Karpas-422 (cell line): ENCODE results near the gene GRK6. TPM values are rescaled to one million over a fixed set of nuclear protein-coding genes. Genes with fewer than 3 reads are reported as not detected.

ENCODE experiments used
- DNase-seq: peaks from one replicate; pipeline ENCODE4 v3.0.0-alpha.2; 2015
- H2AFZ ChIP-seq: fragments of 200-600 bp; sonication (generic); 2 replicates; pipeline ENCODE4 v1.6.1; 2014; ENCODE audit warnings: antibody characterized with exemption, low read length, mixed read lengths
- H3K27ac ChIP-seq: fragments of 200-600 bp; sonication (generic); 2 replicates; pipeline ENCODE4 v1.5.1; 2014; ENCODE audit warnings: mild to moderate bottlenecking, low read length, moderate library complexity
- H3K27me3 ChIP-seq: fragments of 200-600 bp; sonication (generic); 2 replicates; pipeline ENCODE4 v1.6.1; 2014; ENCODE audit warnings: low read length, mixed read lengths
- H3K36me3 ChIP-seq: fragments of 200-600 bp; sonication (generic); 2 replicates; pipeline ENCODE4 v1.6.1; 2014; ENCODE audit warnings: low read length, mixed read lengths; ENCODE audit not compliant: insufficient read depth
- H3K4me1 ChIP-seq: fragments of 200-600 bp; sonication (generic); 2 replicates; pipeline ENCODE4 v1.6.1; 2014; ENCODE audit warnings: mild to moderate bottlenecking, low read length, mixed read lengths
- H3K4me2 ChIP-seq: fragments of 200-600 bp; sonication (generic); 2 replicates; pipeline ENCODE4 v1.6.1; 2014; ENCODE audit warnings: low read length, low read depth, mild to moderate bottlenecking; ENCODE audit not compliant: poor library complexity, severe bottlenecking
- H3K4me3 ChIP-seq: fragments of 200-600 bp; sonication (generic); 2 replicates; pipeline ENCODE4 v1.5.1; 2014; ENCODE audit warnings: mild to moderate bottlenecking, antibody characterized with exemption, low read length, mixed read lengths
- H3K79me2 ChIP-seq: fragments of 200-600 bp; sonication (generic); 2 replicates; pipeline ENCODE4 v1.6.1; 2014; ENCODE audit warnings: mild to moderate bottlenecking, low read length, mixed read lengths
- H3K9ac ChIP-seq: fragments of 200-600 bp; sonication (generic); 2 replicates; pipeline ENCODE4 v1.6.0; 2014; ENCODE audit warnings: low read length
- H3K9me2 ChIP-seq: fragments of 200-600 bp; sonication (generic), shearing (Covaris generic); replicated peaks from 2 replicates; pipeline ENCODE4 v1.6.0; 2014; ENCODE audit warnings: mild to moderate bottlenecking, low read length, moderate library complexity; ENCODE audit not compliant: insufficient read depth
- H3K9me3 ChIP-seq: fragments of 300-700, 200-600 bp; sonication (generic); 2 replicates; pipeline ENCODE4 v1.6.1; 2014; ENCODE audit warnings: low read length, mixed read lengths
- H4K20me1 ChIP-seq: fragments of 200-600 bp; sonication (generic); 2 replicates; pipeline ENCODE4 v1.6.1; 2014; ENCODE audit warnings: mild to moderate bottlenecking, antibody characterized with exemption, low read length, low read depth; ENCODE audit not compliant: insufficient read depth
- total RNA-seq: library from RNA; depleted of rRNA; stranded (reverse); fragments of >200 nt; shearing (Covaris generic); gene quantifications from 2 replicates; pipeline ENCODE4 v1.2.3, GENCODE V29; 2014; ENCODE audit warnings: low replicate concordance

GRK6 gene
- total RNA-seq, 1 experiment from 2014 or later, result 45.5 TPM

DNA sequence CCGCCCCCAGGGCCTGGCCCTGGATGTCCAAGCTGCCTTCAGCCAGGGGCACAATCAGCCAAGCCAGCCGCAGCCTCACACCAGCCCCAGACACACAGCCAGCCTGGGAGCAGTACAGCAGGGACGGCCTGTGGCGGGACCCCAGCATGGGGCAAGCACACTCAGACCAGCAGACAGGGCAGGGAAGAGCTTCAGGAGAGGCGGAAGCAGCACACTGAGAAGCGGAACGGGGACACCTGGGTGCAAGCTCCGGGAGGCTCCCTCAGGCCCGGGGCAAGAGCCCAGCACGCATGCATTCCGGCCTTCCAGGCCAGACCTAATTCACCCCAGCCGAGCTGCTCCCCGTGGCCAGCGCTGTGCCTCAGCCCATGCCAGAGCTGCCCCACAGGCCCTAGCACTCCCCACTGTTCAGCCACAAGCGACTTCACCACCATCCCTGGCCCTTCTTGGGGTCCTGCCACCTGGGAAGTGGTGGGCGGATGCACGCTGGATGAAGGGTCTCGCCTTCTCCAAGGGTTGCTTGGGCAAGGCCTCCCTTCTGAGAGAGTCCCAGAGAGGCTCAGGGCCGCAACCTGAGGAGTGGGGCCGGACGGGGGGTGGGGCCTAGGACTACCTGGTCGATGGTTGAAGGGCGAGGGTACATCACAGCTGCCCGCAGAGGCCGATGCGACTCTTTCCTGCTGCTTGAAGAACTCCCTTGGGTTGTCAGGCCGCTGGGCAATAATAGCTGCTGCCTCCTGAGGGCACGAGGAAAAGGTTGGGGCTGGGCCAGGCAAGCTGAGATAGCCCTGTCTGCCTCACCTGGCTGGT is 33.5 kb downstream of the GRK6 start:
- 0 out of 2 replicates have a peak, but pooled peaks cover under 1% of the 10 kb centered on the region for H3K36me3 ChIP-seq
- no peak for DNase-seq
- H3K79me2 ChIP-seq, result no peaks in the 10 kb centered on the region
- H3K4me1 ChIP-seq, result peaks cover 35% of the 10 kb centered on the region
- H3K27me3 ChIP-seq, result no peaks in the 10 kb centered on the region
- H3K27ac ChIP-seq, result no peak overlapping the region
- H2AFZ ChIP-seq, result no peak overlapping the region
- H3K4me2 ChIP-seq, result no peak overlapping the region
- H3K9ac ChIP-seq, result no peak overlapping the region
- no peaks in the 10 kb centered on the region for H3K9me3 ChIP-seq
- no peaks in the 10 kb centered on the region for H3K9me2 ChIP-seq
- H4K20me1 ChIP-seq, result peaks cover 8% of the 10 kb centered on the region; the same call in 1 of the 2 replicates
- H3K4me3 ChIP-seq, result no peak overlapping the region

DNA sequence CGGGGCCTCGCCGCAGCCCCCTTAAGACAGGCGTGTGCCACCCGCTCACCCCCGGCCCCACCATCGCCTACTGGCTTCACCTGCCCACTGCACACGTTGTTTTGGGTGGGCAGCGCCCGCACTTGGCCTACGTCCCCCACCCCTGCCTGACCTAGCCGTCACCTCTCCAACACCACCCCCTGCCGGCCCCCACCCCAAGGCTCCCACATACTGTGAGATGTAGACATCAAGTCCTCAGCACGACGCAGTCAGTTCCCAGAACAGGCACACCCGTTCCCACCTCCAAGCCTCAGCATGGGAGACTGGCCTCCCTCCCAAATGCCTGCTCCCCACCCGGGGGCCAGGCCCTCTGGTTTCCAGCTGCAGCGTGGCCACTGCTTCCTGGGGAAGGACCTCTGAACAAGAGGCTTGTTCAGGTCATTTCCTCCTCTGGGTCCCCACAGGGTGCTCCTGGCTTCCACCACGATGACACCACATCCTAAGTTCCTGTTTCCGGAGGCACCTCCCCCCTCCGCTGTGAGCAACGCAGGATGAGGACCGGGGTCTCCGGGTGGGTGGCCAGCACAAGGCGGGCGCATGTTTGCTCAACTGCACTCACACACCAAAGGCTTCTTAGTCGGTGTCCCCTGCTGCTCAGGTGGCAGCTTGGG is 35.7 kb downstream of the GRK6 start:
- H3K9me2 ChIP-seq, result no peaks in the 10 kb centered on the region
- no peak overlapping the region for H3K9ac ChIP-seq
- peaks cover 17% of the 10 kb centered on the region for H3K4me1 ChIP-seq
- no peak overlapping the region for H2AFZ ChIP-seq
- H3K36me3 ChIP-seq, result peaks cover 10% of the 10 kb centered on the region
- peaks cover 8% of the 10 kb centered on the region; the same call in 1 of the 2 replicates for H4K20me1 ChIP-seq
- no peaks in the 10 kb centered on the region for H3K79me2 ChIP-seq
- H3K4me2 ChIP-seq, result no peak overlapping the region
- no peaks in the 10 kb centered on the region for H3K27me3 ChIP-seq
- H3K4me3 ChIP-seq, result no peak overlapping the region
- DNase-seq, result no peak
- no peak overlapping the region for H3K27ac ChIP-seq
- no peaks in the 10 kb centered on the region for H3K9me3 ChIP-seq

DNA sequence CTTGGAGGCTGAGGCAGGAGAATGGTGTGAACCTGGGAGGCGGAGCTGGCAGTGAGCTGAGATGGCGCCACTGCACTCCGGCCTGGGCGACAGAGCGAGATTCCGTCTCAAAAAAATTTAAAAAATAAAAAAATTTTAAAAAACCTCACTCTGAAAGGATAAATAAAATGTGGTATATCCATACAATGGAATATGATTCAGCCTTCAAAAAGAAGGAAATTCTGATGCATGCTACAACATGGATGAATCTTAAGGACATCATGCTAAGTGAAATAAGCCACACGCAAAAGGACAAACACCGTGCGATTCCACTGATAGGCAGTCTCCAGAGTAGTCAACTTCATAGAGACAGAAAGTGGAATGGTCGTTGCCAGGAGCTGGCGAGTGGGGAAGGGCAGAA is 38.6 kb downstream of the GRK6 start:
- Histone ChIP-seq H3K9me3 (no peaks in the 10 kb centered on the region), H3K4me2 (no peak overlapping the region)

DNA sequence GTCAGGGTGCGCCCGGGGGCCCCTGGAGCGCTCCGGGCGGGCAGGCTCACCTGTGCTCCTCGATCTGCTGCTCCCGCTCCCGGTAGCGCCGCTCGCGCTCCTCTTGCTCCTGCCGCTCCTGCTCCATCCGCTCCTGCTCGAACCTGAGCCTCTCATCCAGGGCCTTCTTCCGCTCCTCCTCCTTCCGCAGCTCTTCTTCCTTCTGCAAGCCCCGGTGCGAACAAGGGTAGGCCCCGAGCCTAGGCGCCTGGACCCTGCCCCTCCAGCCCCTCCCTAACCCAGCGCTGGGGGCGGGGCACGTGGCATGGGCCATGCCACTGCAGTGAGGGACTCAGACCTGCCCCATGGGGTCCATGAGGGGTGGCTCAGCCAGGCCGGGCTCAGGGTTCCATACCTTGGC is 40.4 kb downstream of the GRK6 start:
- Histone ChIP-seq H3K36me3 (peaks cover 15% of the 10 kb centered on the region), H3K4me2 (no peak overlapping the region), H3K27ac (no peak overlapping the region), H2AFZ (no peak overlapping the region), H3K4me3 (no peak overlapping the region), H3K79me2 (peaks cover 15% of the 10 kb centered on the region), H3K9me2 (no peaks in the 10 kb centered on the region), H3K4me1 (peaks cover 5% of the 10 kb centered on the region), H3K9ac (no peak overlapping the region), H4K20me1 (no peaks in the 10 kb centered on the region), H3K9me3 (no peaks in the 10 kb centered on the region), H3K27me3 (no peaks in the 10 kb centered on the region)
- no peak for DNase-seq

More for the DNA sequence above, 38.6 kb downstream of the GRK6 start:
- Histone ChIP-seq H3K4me1 (no peaks in the 10 kb centered on the region), H3K27ac (no peak overlapping the region), H3K9ac (no peak overlapping the region), H3K36me3 (peaks cover 15% of the 10 kb centered on the region), H3K9me2 (no peaks in the 10 kb centered on the region), H4K20me1 (no peaks in the 10 kb centered on the region), H3K79me2 (no peaks in the 10 kb centered on the region), H2AFZ (no peak overlapping the region), H3K27me3 (no peaks in the 10 kb centered on the region), H3K4me3 (no peak overlapping the region)
- no peak for DNase-seq

DNA sequence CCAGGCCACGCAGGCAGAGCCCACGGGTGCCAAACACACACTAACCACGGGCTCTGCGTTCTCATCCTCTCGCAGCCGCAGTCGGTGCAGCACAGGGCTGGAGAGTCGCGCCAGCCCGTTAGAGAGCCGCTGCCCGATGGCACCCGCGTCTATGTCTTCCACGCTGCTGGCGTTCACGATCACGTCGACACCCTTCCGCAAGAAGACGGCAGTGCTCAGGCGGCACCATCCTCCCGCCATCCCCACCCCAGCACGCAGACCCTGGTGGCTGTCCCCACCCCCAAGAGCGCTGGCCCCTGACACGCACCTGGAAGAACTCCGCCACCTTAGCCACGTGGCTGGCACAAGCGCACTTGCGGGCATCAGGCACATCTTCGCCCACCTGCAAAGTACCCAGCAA is 41.0 kb downstream of the GRK6 start:
- H4K20me1 ChIP-seq, result no peaks in the 10 kb centered on the region; the same call in 1 of the 2 replicates
- H2AFZ ChIP-seq, result no peak overlapping the region
- H3K4me3 ChIP-seq, result no peak overlapping the region
- no peaks in the 10 kb centered on the region for H3K27me3 ChIP-seq
- H3K4me1 ChIP-seq, result peaks cover 10% of the 10 kb centered on the region
- H3K4me2 ChIP-seq, result no peak overlapping the region
- no peak overlapping the region for H3K9ac ChIP-seq
- DNase-seq, result no peak
- no peaks in the 10 kb centered on the region for H3K9me3 ChIP-seq
- H3K9me2 ChIP-seq, result no peaks in the 10 kb centered on the region
- peaks cover 15% of the 10 kb centered on the region for H3K36me3 ChIP-seq
- H3K79me2 ChIP-seq, result peaks cover 21% of the 10 kb centered on the region
- no peak overlapping the region for H3K27ac ChIP-seq

DNA sequence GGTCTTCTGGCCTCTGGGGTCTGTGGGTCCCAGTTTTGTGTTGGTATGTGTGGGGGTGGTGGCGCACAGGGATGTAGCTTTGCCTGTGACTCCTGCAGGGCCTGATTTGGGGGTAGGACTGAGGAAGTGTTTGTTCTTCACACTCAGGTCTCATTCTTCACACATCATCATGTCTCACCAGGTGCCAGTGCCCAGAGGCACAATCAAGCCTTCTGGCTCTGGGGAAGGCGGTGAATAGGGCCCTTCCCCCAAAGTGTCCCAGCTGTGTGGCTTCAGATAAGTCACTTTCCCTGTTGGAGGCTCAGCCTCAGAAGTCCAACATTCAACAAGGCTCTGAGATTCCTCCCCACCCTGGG is 41.8 kb downstream of the GRK6 start:
- H3K4me1 ChIP-seq, result peaks cover 11% of the 10 kb centered on the region
- H3K9me2 ChIP-seq, result no peaks in the 10 kb centered on the region
- H3K4me3 ChIP-seq, result no peak overlapping the region

DNA sequence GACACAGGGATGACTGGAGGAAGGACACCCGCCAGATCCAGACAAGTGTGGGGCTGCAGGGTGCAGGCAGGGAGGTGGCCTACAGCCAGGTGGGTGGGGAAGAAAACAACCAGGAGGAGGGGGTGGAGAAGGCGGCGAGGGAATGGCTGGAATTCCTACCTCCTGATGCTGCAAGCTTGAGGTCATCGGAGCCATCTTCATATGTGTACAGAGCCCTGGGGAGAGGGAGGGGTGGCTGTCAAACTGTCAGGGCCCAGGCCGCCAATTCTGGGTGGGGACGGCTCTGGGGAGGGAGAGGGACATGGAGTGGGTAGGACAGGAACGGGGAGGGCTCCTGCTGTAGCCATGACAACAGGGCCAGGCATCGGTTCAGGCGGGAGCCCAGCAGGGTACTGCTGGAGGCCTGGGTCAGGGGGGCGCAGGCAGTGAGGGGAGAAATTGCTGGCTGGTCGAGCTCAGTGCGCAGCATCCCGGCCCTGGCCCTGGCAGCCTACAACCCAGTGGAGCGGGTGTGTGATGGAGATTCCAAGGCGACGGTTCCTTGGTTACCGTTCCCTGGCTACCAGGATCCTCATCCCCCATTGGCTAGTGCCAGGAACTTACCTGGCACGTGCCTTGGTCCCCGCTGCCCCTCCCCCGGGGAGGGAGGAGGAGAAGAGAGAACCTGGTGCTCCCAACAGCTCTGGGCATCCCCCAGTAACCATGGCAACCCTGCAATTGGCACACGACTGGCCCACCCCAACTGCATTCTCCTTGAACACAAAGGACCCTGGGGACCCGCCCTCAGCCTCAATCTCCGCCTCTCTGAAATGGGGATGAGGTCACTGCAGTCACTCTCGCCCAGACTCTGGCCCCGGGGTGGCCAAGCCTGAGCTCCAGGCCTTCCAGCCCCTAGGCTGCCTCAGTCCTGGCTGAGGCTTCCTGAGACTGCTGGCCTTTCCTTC is 42.5 kb downstream of the GRK6 start:
- H3K4me1 ChIP-seq, result peaks cover 12% of the 10 kb centered on the region
- no peaks in the 10 kb centered on the region; the same call in 1 of the 2 replicates for H4K20me1 ChIP-seq
- no peaks in the 10 kb centered on the region for H3K9me2 ChIP-seq
- no peak overlapping the region for H3K9ac ChIP-seq
- no peak for DNase-seq
- no peak overlapping the region for H3K27ac ChIP-seq
- no peaks in the 10 kb centered on the region for H3K9me3 ChIP-seq
- H3K27me3 ChIP-seq, result no peaks in the 10 kb centered on the region
- H3K4me2 ChIP-seq, result no peak overlapping the region
- no peak overlapping the region for H3K4me3 ChIP-seq
- H3K36me3 ChIP-seq, result peaks cover 15% of the 10 kb centered on the region
- no peak overlapping the region for H2AFZ ChIP-seq
- H3K79me2 ChIP-seq, result peaks cover 23% of the 10 kb centered on the region

More for the DNA sequence above, 41.8 kb downstream of the GRK6 start:
- no peak overlapping the region for H3K27ac ChIP-seq
- H3K9ac ChIP-seq, result no peak overlapping the region
- no peak for DNase-seq
- H3K9me3 ChIP-seq, result no peaks in the 10 kb centered on the region
- peaks cover 23% of the 10 kb centered on the region for H3K79me2 ChIP-seq
- H2AFZ ChIP-seq, result no peak overlapping the region
- H4K20me1 ChIP-seq, result no peaks in the 10 kb centered on the region; the same call in 1 of the 2 replicates
- no peak overlapping the region for H3K4me2 ChIP-seq
- H3K36me3 ChIP-seq, result peaks cover 15% of the 10 kb centered on the region
- H3K27me3 ChIP-seq, result no peaks in the 10 kb centered on the region
